Measurements from ENCODE around the gene UBE2G2. TPM values are rescaled to one million over a fixed set of nuclear protein-coding genes. Genes with fewer than 3 reads are reported as not detected.

UBE2G2 gene
- total RNA-seq, 1 donor from 2014 or later, result 111 TPM

DNA sequence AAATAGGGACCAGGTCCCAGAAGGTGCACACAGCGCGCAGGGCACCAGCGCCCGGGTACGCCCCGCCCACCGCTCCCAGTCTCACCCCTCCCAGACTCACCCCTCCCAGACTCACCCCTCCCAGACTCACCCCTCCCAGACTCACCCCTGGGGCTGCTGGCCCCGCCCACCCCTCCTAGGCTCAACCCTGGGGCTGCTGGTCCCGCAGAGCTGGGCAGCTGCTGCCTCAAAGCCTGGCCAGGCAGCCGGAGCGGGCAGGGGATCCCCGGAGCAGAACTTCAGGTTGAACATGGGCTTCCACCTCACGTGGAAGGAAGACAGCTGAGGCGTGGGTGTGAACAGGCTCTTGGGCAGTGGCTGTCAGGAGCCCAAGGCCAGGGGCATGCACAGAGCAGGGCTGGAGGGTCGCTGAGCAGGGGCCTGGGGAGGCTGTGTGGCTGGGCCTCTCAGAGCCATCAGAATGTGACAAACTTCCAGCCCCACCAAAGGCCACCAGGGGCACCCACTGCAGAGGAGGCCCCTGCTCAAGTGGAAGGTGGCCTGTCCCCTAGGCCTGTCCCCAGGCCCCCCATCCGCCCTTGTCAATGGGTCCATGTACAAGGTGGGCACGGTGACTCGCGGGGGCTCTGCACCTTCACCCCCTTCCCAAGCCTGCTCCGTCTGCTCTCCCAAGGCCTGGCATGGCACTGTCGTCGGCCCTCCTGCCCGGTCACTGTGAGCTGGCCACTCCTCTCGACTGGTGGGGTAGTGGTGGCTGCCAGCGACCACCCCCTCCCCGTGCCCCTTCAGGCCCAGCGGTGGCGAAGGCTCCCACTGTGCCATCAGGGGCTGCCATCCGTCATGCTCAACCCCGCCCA is 36.6 kb upstream of the UBE2G2 start:
- DNase-seq (ENCODE audit: low read depth, low spot score), result no peak
- H3K27me3 Mint-ChIP-seq (ENCODE audit: low read depth), result no peaks in the 10 kb centered on the region

DNA sequence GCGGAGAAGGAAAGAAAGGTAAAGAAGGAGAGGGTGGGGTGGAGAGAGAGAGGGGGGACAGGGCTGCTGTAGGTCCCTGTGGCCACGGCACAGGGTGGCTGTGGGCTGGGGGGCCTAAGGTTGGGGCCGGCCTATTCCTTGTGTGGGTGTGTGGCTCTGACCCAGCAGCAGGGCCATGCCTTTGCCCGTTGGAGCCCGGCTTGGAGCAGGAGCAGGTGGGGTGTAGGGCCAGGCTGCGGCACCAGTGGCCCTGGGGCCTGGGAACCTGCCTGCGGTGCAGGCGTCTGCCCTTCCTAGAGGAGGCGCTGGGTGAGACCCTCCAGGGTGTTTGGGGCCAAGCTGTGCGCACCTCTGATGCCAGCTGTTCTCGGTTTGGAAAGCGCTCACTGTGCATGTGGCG is 35.9 kb upstream of the UBE2G2 start:
- no peak overlapping the region for H3K27ac Mint-ChIP-seq (ENCODE audit: unreplicated experiment)
- no peaks in the 10 kb centered on the region for H3K9me3 Mint-ChIP-seq
- H3K36me3 Mint-ChIP-seq (ENCODE audit: low read depth), result no peaks in the 10 kb centered on the region
- H3K4me1 Mint-ChIP-seq, result no peaks in the 10 kb centered on the region
- no peaks in the 10 kb centered on the region for H3K27me3 Mint-ChIP-seq (ENCODE audit: low read depth)
- TF ChIP-seq, protein P1, sequence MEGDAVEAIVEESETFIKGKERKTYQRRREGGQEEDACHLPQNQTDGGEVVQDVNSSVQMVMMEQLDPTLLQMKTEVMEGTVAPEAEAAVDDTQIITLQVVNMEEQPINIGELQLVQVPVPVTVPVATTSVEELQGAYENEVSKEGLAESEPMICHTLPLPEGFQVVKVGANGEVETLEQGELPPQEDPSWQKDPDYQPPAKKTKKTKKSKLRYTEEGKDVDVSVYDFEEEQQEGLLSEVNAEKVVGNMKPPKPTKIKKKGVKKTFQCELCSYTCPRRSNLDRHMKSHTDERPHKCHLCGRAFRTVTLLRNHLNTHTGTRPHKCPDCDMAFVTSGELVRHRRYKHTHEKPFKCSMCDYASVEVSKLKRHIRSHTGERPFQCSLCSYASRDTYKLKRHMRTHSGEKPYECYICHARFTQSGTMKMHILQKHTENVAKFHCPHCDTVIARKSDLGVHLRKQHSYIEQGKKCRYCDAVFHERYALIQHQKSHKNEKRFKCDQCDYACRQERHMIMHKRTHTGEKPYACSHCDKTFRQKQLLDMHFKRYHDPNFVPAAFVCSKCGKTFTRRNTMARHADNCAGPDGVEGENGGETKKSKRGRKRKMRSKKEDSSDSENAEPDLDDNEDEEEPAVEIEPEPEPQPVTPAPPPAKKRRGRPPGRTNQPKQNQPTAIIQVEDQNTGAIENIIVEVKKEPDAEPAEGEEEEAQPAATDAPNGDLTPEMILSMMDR (conservative IDR thresholded peaks at IDR 0.05), result no peak
- DNase-seq (ENCODE audit: low read depth, low spot score), result no peak
- no peak overlapping the region for H3K4me3 Mint-ChIP-seq

More for the DNA sequence above, 36.6 kb upstream of the UBE2G2 start:
- TF ChIP-seq, protein P1 (conservative IDR thresholded peaks at IDR 0.05), result no peak
- H3K36me3 Mint-ChIP-seq (ENCODE audit: low read depth), result no peaks in the 10 kb centered on the region
- H3K9me3 Mint-ChIP-seq, result no peaks in the 10 kb centered on the region
- no peak overlapping the region for H3K4me3 Mint-ChIP-seq
- H3K27ac Mint-ChIP-seq (ENCODE audit: unreplicated experiment), result no peak overlapping the region
- H3K4me1 Mint-ChIP-seq, result no peaks in the 10 kb centered on the region

DNA sequence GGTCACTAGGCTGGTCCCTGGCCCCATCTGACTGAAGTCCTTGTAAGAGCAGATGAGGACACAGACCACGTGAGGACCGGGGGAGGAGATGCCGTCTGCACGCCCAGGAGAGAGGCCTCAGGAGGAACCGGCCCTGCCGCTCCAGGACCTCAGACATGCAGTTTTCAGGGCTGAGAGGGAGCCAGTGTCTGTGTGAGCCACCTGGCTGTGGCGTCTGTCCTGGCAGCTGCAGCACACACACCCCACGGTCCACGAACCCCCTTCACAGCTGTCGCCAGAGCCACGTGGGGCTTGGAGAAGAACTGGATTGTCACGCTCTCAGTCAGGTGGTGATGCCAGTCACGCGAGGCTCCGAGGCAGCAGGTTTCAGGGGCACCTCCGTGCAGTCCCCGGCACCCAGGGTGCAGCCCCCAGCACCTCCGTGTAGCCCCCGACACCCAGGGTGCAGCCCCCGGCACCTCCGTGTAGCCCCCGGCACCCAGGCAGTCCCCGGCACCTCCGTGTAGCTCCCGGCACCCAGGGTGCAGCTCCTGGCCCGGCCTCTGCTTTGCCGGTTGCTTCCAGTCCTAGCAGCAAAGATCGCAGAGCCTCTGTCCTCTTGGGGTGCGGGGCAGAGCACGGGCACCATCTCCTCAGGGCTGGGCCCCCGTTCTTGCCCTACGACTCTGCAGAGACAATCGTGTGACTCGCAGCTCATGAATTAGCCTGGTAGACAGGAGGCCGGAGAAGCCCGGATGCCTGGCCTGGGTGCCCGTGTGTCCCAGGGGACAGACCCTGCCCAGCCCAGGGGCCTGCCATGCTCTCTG is 35.2 kb upstream of the UBE2G2 start:
- no peak for DNase-seq (ENCODE audit: low read depth, low spot score)
- H3K4me3 Mint-ChIP-seq, result peak overlapping the region; percentile 38
- H3K27me3 Mint-ChIP-seq (ENCODE audit: low read depth), result no peaks in the 10 kb centered on the region
- H3K9me3 Mint-ChIP-seq, result no peaks in the 10 kb centered on the region
- H3K4me1 Mint-ChIP-seq, result no peaks in the 10 kb centered on the region
- TF ChIP-seq, protein P1 (conservative IDR thresholded peaks at IDR 0.05), result no peak
- H3K27ac Mint-ChIP-seq (ENCODE audit: unreplicated experiment), result no peak overlapping the region
- H3K36me3 Mint-ChIP-seq (ENCODE audit: low read depth), result no peaks in the 10 kb centered on the region

DNA sequence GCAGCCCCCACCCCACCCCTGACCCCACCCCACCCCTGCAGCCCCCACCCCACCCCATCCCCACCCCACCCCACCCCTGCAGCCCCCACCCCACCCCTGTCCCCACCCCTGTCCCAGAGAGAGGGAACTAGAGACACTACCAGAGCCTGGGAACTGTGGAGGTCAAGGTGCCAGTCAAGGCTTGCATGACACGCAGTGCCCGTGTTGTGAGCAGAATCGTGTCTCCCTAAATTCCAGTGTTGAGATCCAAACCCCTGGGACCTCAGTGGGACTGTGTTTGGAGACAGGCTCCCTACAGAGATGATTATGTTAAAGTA is 34.7 kb upstream of the UBE2G2 start:
- Mint-ChIP-seq H3K36me3 (ENCODE audit: low read depth) (no peaks in the 10 kb centered on the region), H3K4me3 (peak overlapping the region; percentile 38), H3K27ac (ENCODE audit: unreplicated experiment) (no peak overlapping the region), H3K9me3 (no peaks in the 10 kb centered on the region), H3K27me3 (ENCODE audit: low read depth) (no peaks in the 10 kb centered on the region), H3K4me1 (no peaks in the 10 kb centered on the region)
- TF ChIP-seq, protein P1 (conservative IDR thresholded peaks at IDR 0.05), result no peak
- no peak for DNase-seq (ENCODE audit: low read depth, low spot score)

DNA sequence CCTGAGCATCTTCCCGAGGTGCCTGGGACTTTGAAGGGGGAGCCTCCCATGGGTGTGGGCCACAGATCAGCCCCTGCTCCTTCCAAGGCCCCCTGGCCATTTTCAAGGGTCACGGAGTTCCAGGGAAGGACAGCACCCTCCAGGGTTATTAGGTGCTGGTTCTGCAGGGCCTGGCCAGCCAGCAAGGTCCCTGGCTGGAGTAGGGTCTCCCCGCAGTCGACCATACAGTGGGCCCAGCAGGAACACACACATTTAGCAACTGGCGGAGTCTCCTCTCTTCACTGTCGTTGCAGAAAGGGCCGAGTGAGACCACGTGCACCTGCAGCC is 34.0 kb upstream of the UBE2G2 start:
- Mint-ChIP-seq H3K27me3 (ENCODE audit: low read depth) (no peaks in the 10 kb centered on the region), H3K4me1 (no peaks in the 10 kb centered on the region), H3K9me3 (no peaks in the 10 kb centered on the region), H3K27ac (ENCODE audit: unreplicated experiment) (no peak overlapping the region), H3K36me3 (ENCODE audit: low read depth) (no peaks in the 10 kb centered on the region), H3K4me3 (no peak overlapping the region)
- TF ChIP-seq, protein P1 (conservative IDR thresholded peaks at IDR 0.05), result no peak
- no peak for DNase-seq (ENCODE audit: low read depth, low spot score)
